Ovary (tissue), 3 donors: Measurements from ENCODE around the gene LYRM4.

Experiments used
- CTCF ChIP-seq, 3 donors: fragments of 450-650 bp in 2 of 3; fragments of 200-600 bp in 1 of 3; IDR thresholded peaks; one replicate each; pipeline versions ENCODE4 v1.5.1 to v1.8.0; 2016 to 2022; ENCODE audit warnings: antibody characterized with exemption in 3 of 3, mild to moderate bottlenecking in 1 of 3
- EP300 ChIP-seq: sonication (generic); formaldehyde crosslinking; IDR thresholded peaks from one replicate; pipeline ENCODE4 v1.6.1; 2017; ENCODE audit warnings: antibody characterized with exemption
- POLR2A ChIP-seq: fragments of 450-650 bp; IDR thresholded peaks from one replicate; pipeline ENCODE4 v1.6.1; 2017; ENCODE audit warnings: antibody characterized with exemption, mild to moderate bottlenecking, moderate library complexity
- donor health status: DM: no; HTN: no; CAD: no.

- TF ChIP-seq CTCF (IDR thresholded peaks at IDR 0.05) (no peak), EP300 (no peak), POLR2A (no peak)
Observed at GRCh38 chr6:5199702-5200101, 61.0 kb downstream of the LYRM4 start.
